Esophagus (tissue), 2 donors: Measurements from ENCODE around the gene C3orf18. TPM values are rescaled to one million over a fixed set of nuclear protein-coding genes. Genes with fewer than 3 reads are reported as not detected.
A peak's percentile ranks its signal among the peaks of the same experiment; 100 is the strongest.

Source experiments
- H3K27ac ChIP-seq, 2 donors: one replicate each; pipeline ENCODE4 v1.5.1; 2013; ENCODE audit warnings: low read depth in 2 of 2, mild to moderate bottlenecking in 2 of 2, inconsistent platforms in 1 of 2, low read length in 1 of 2, moderate library complexity in 1 of 2
- H3K27me3 ChIP-seq, 2 donors: one replicate each; pipeline ENCODE4 v1.6.1; 2013; ENCODE audit warnings: low read length in 2 of 2, control low read depth in 1 of 2, mild to moderate bottlenecking in 1 of 2; ENCODE audit not compliant: insufficient read depth in 2 of 2, control insufficient read depth in 1 of 2
- H3K36me3 ChIP-seq, 2 donors: one replicate each; pipeline ENCODE4 v1.6.1; 2013; ENCODE audit warnings: low read length in 1 of 2; ENCODE audit not compliant: control insufficient read depth in 2 of 2, insufficient read depth in 2 of 2
- H3K4me1 ChIP-seq, 2 donors: one replicate each; pipeline ENCODE4 v1.6.1; 2013; ENCODE audit warnings: low read length in 1 of 2; ENCODE audit not compliant: control insufficient read depth in 2 of 2, insufficient read depth in 2 of 2
- H3K4me3 ChIP-seq, 2 donors: one replicate each; pipeline ENCODE4 v1.5.1; 2013; ENCODE audit warnings: low read length in 2 of 2, mild to moderate bottlenecking in 2 of 2, low read depth in 1 of 2, moderate library complexity in 1 of 2
- H3K9me3 ChIP-seq, 2 donors: one replicate each; pipeline ENCODE4 v1.6.1; 2013; ENCODE audit warnings: mild to moderate bottlenecking in 2 of 2, low read depth in 1 of 2, low read length in 1 of 2, moderate library complexity in 1 of 2; ENCODE audit not compliant: control insufficient read depth in 2 of 2, insufficient read depth in 1 of 2
- WGBS, 2 donors: extraction: QIAGEN DNeasy Blood & Tissue Kit; methylation state at CpG; one replicate each; pipeline ENCODE4 v1.1.7; 2013; 5-methylcytosine and 5-hydroxymethylcytosine counted together
- polyA plus RNA-seq, 2 donors: library from polyadenylated mRNA; stranded (reverse); fragments of 200-250 nt; gene quantifications; one replicate each; pipeline ENCODE4 v1.2.3, GENCODE V29; 2013
- donor health status: healthy with polysubstance abuse.
- donor health status: Bipolar disorder and iron deficiency.

C3orf18 gene
- polyA plus RNA-seq, 2 donors, result 1.8 to 2.0 TPM

- Histone ChIP-seq H3K4me1 (peaks cover 0 to 15% of the 10 kb centered on the region in 2 donors), H3K4me3 (no peak overlapping the region), H3K27me3 (no peaks in the 10 kb centered on the region), H3K36me3 (no peaks in the 10 kb centered on the region), H3K9me3 (no peaks in the 10 kb centered on the region), H3K27ac (peak overlapping the region in 1 of 2 donors; percentile 44)
- WGBS, 2 donors, result 34% methylated on average over 5 of the region's 5 CpGs
These were observed 25.0 kb upstream of the C3orf18 start for GRCh38 chr3:50592568-50592967.

GRCh38 chr3:50591196-50591741, 23.7 kb upstream of the C3orf18 start:
- Histone ChIP-seq H3K36me3 (no peaks in the 10 kb centered on the region), H3K27ac (peak overlapping the region; percentile 35 to 78), H3K27me3 (no peaks in the 10 kb centered on the region), H3K4me1 (peaks cover 0 to 15% of the 10 kb centered on the region in 2 donors), H3K4me3 (no peak overlapping the region), H3K9me3 (no peaks in the 10 kb centered on the region)
- 40 to 50% methylated on average over 9 of the region's 9 CpGs for WGBS, 2 donors

- Histone ChIP-seq H3K27me3 (no peaks in the 10 kb centered on the region), H3K36me3 (no peaks in the 10 kb centered on the region), H3K27ac (no peak overlapping the region), H3K9me3 (no peaks in the 10 kb centered on the region), H3K4me3 (no peak overlapping the region), H3K4me1 (peaks cover 0 to 15% of the 10 kb centered on the region in 2 donors)
- WGBS, 2 donors, result 85% methylated on average over 4 of the region's 4 CpGs
These were observed 21.3 kb upstream of the C3orf18 start for GRCh38 chr3:50588759-50589433.

GRCh38 chr3:50587806-50588758, 20.5 kb upstream of the C3orf18 start:
- 49 to 54% methylated on average over 17 of the region's 17 CpGs for WGBS, 2 donors
- H3K27ac ChIP-seq, result no peak overlapping the region
- peaks cover 0 to 15% of the 10 kb centered on the region in 2 donors for H3K4me1 ChIP-seq
- H3K36me3 ChIP-seq, result peaks cover 0 to 4% of the 10 kb centered on the region in 2 donors
- H3K27me3 ChIP-seq, result no peaks in the 10 kb centered on the region
- H3K9me3 ChIP-seq, result no peaks in the 10 kb centered on the region
- H3K4me3 ChIP-seq, result no peak overlapping the region

- no peak overlapping the region for H3K4me3 ChIP-seq
- H3K27me3 ChIP-seq, result no peaks in the 10 kb centered on the region
- no peaks in the 10 kb centered on the region for H3K9me3 ChIP-seq
- WGBS, 2 donors, result 86 to 96% methylated on average over 6 of the region's 6 CpGs
- peaks cover 0 to 7% of the 10 kb centered on the region in 2 donors for H3K36me3 ChIP-seq
- peaks cover 0 to 12% of the 10 kb centered on the region in 2 donors for H3K4me1 ChIP-seq
- H3K27ac ChIP-seq, result no peak overlapping the region
These were observed 19.8 kb upstream of the C3orf18 start for GRCh38 chr3:50587373-50587772.

GRCh38 chr3:50586763-50587070, 19.2 kb upstream of the C3orf18 start:
- no peak overlapping the region for H3K27ac ChIP-seq
- H3K4me1 ChIP-seq, result peaks cover 0 to 11% of the 10 kb centered on the region in 2 donors
- WGBS, 2 donors, result 66 to 67% methylated on average over 3 of the region's 3 CpGs
- no peaks in the 10 kb centered on the region for H3K27me3 ChIP-seq
- H3K36me3 ChIP-seq, result peaks cover 0 to 14% of the 10 kb centered on the region in 2 donors
- H3K4me3 ChIP-seq, result no peak overlapping the region
- H3K9me3 ChIP-seq, result no peaks in the 10 kb centered on the region

GRCh38 chr3:50585919-50586762, 18.6 kb upstream of the C3orf18 start:
- whole genome bisulfite sequencing, 2 donors, result 87 to 90% methylated on average over 6 of the region's 6 CpGs
- Histone ChIP-seq H3K27me3 (no peaks in the 10 kb centered on the region), H3K9me3 (no peaks in the 10 kb centered on the region), H3K4me3 (no peak overlapping the region), H3K36me3 (peaks cover 0 to 16% of the 10 kb centered on the region in 2 donors), H3K27ac (no peak overlapping the region), H3K4me1 (peaks cover 0 to 6% of the 10 kb centered on the region in 2 donors)

- H3K36me3 ChIP-seq, result peaks cover under 1 to 26% of the 10 kb centered on the region in 2 donors
- 77 to 78% methylated on average over 2 of the region's 2 CpGs for WGBS, 2 donors
- no peaks in the 10 kb centered on the region for H3K27me3 ChIP-seq
- H3K4me1 ChIP-seq, result no peaks in the 10 kb centered on the region
- no peaks in the 10 kb centered on the region for H3K9me3 ChIP-seq
- H3K4me3 ChIP-seq, result no peak overlapping the region
- no peak overlapping the region for H3K27ac ChIP-seq
These were observed 16.8 kb upstream of the C3orf18 start for GRCh38 chr3:50584391-50584790.

GRCh38 chr3:50583897-50584296, 16.4 kb upstream of the C3orf18 start:
- no peak overlapping the region for H3K27ac ChIP-seq

More at GRCh38 chr3:50583897-50584296, 16.4 kb upstream of the C3orf18 start:
- H3K4me3 ChIP-seq, result no peak overlapping the region
- 83 to 91% methylated on average over 6 of the region's 6 CpGs for WGBS, 2 donors
- H3K27me3 ChIP-seq, result no peaks in the 10 kb centered on the region
- no peaks in the 10 kb centered on the region for H3K9me3 ChIP-seq
- H3K4me1 ChIP-seq, result no peaks in the 10 kb centered on the region
- peaks cover 3 to 29% of the 10 kb centered on the region in 2 donors for H3K36me3 ChIP-seq
